MM.1S (cell line): Measurements from ENCODE around the gene SDF2L1.

ENCODE experiments used
- DNase-seq: peaks from one replicate; pipeline ENCODE4 v3.0.0-alpha.2; 2015
- H2AFZ ChIP-seq: fragments of 300-600 bp; sonication (generic); 2 replicates; pipeline ENCODE4 v1.6.0; 2016; ENCODE audit warnings: antibody characterized with exemption, low read length
- H3F3A ChIP-seq: fragments of 300-600 bp; sonication (generic); 2 replicates; pipeline ENCODE4 v1.6.1; 2016; ENCODE audit warnings: mild to moderate bottlenecking, antibody characterized with exemption, low read length, moderate library complexity, mixed read lengths; ENCODE audit not compliant: insufficient read depth
- H3K27ac ChIP-seq: fragments of 300-600 bp; sonication (generic); 2 replicates; pipeline ENCODE4 v1.5.1; 2016; ENCODE audit warnings: mild to moderate bottlenecking, low read length
- H3K27me3 ChIP-seq: fragments of 300-600 bp; sonication (generic); replicated peaks from 2 replicates; pipeline ENCODE4 v1.6.0; 2016; ENCODE audit warnings: low read length; ENCODE audit not compliant: insufficient read depth
- H3K36me3 ChIP-seq: fragments of 300-600 bp; sonication (generic); replicated peaks from 2 replicates; pipeline ENCODE4 v1.6.1; 2016; ENCODE audit warnings: mild to moderate bottlenecking, low read length, mixed read lengths; ENCODE audit not compliant: insufficient read depth
- H3K4me1 ChIP-seq: fragments of 300-600 bp; sonication (generic); 2 replicates; pipeline ENCODE4 v1.6.1; 2016; ENCODE audit warnings: low read length, mixed read lengths
- H3K4me2 ChIP-seq: fragments of 300-600 bp; sonication (generic); 2 replicates; pipeline ENCODE4 v1.6.0; 2016; ENCODE audit warnings: low read depth, low read length
- H3K4me3 ChIP-seq: fragments of 300-600 bp; sonication (generic); 2 replicates; pipeline ENCODE4 v1.5.1; 2016; ENCODE audit warnings: low read length, mixed read lengths
- H3K79me2 ChIP-seq: fragments of 300-600 bp; sonication (generic); 2 replicates; pipeline ENCODE4 v1.6.1; 2016; ENCODE audit warnings: mixed run types, low read length, mixed read lengths
- H3K9ac ChIP-seq: fragments of 300-600 bp; sonication (generic); 2 replicates; pipeline ENCODE4 v1.6.1; 2016; ENCODE audit warnings: low read length, mixed read lengths
- H3K9me2 ChIP-seq: fragments of 300-600 bp; sonication (generic); replicated peaks from 2 replicates; pipeline ENCODE4 v1.6.1; 2016; ENCODE audit warnings: mild to moderate bottlenecking, low read length, mixed read lengths; ENCODE audit not compliant: insufficient read depth
- H3K9me3 ChIP-seq: fragments of 300-600 bp; sonication (generic); replicated peaks from 2 replicates; pipeline ENCODE4 v1.6.1; 2016; ENCODE audit warnings: mild to moderate bottlenecking, low read length, mixed read lengths; ENCODE audit not compliant: insufficient read depth
- H4K20me1 ChIP-seq: fragments of 300-600 bp; sonication (generic); 2 replicates; pipeline ENCODE4 v1.6.1; 2016; ENCODE audit warnings: mild to moderate bottlenecking, low read length, moderate library complexity, mixed read lengths; ENCODE audit not compliant: insufficient read depth
- EZH2 ChIP-seq: fragments of 300-600 bp; sonication (generic); optimal IDR thresholded peaks from 2 replicates; pipeline ENCODE3; 2017; ENCODE audit warnings: low read depth, mild to moderate bottlenecking, antibody characterized with exemption, low read length, mixed read lengths
- EZH2phosphoT487 ChIP-seq: fragments of 300-600 bp; sonication (generic); IDR thresholded peaks from 2 replicates; pipeline ENCODE4 v1.6.1; 2018; ENCODE audit warnings: antibody characterized with exemption, low read length
- TF ChIP-seq, protein P1 (sequence below): fragments of 300-600 bp; sonication (generic); IDR thresholded peaks from 2 replicates; pipeline ENCODE4 v1.5.1; 2016; ENCODE audit warnings: antibody characterized with exemption, low read length, mixed read lengths

Gene SDF2L1

GRCh38 chr22:21626073-21626734, 15.9 kb upstream of the SDF2L1 start:
- H4K20me1 ChIP-seq, result no peaks in the 10 kb centered on the region
- H3K79me2 ChIP-seq, result peaks cover 77% of the 10 kb centered on the region
- H3K9ac ChIP-seq, result no peak overlapping the region
- no peak overlapping the region for H3K4me2 ChIP-seq
- no peak for TF ChIP-seq EZH2phosphoT487
- TF ChIP-seq, protein P1, sequence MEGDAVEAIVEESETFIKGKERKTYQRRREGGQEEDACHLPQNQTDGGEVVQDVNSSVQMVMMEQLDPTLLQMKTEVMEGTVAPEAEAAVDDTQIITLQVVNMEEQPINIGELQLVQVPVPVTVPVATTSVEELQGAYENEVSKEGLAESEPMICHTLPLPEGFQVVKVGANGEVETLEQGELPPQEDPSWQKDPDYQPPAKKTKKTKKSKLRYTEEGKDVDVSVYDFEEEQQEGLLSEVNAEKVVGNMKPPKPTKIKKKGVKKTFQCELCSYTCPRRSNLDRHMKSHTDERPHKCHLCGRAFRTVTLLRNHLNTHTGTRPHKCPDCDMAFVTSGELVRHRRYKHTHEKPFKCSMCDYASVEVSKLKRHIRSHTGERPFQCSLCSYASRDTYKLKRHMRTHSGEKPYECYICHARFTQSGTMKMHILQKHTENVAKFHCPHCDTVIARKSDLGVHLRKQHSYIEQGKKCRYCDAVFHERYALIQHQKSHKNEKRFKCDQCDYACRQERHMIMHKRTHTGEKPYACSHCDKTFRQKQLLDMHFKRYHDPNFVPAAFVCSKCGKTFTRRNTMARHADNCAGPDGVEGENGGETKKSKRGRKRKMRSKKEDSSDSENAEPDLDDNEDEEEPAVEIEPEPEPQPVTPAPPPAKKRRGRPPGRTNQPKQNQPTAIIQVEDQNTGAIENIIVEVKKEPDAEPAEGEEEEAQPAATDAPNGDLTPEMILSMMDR, result no peak
- TF ChIP-seq EZH2, result no peak
- H3K4me3 ChIP-seq, result no peak overlapping the region
- H3K36me3 ChIP-seq, result peaks cover 7% of the 10 kb centered on the region
- no peak overlapping the region for H3K27ac ChIP-seq
- H3K9me3 ChIP-seq, result no peaks in the 10 kb centered on the region
- H3K4me1 ChIP-seq, result no peaks in the 10 kb centered on the region
- DNase-seq, result no peak
- no peak overlapping the region for H2AFZ ChIP-seq
- peaks cover 32% of the 10 kb centered on the region for H3F3A ChIP-seq
- no peaks in the 10 kb centered on the region for H3K9me2 ChIP-seq
- H3K27me3 ChIP-seq, result no peaks in the 10 kb centered on the region

- Histone ChIP-seq H3K4me3 (no peak overlapping the region), H3F3A (peaks cover 32% of the 10 kb centered on the region), H3K9me3 (no peaks in the 10 kb centered on the region), H3K4me1 (no peaks in the 10 kb centered on the region), H2AFZ (no peak overlapping the region), H3K36me3 (peaks cover 7% of the 10 kb centered on the region), H3K27ac (no peak overlapping the region), H4K20me1 (no peaks in the 10 kb centered on the region), H3K9ac (no peak overlapping the region), H3K27me3 (no peaks in the 10 kb centered on the region), H3K9me2 (no peaks in the 10 kb centered on the region), H3K4me2 (no peak overlapping the region), H3K79me2 (peaks cover 74% of the 10 kb centered on the region)
- TF ChIP-seq EZH2, result no peak
- no peak for DNase-seq
Measured at GRCh38 chr22:21626735-21627469, 15.2 kb upstream of the SDF2L1 start.

- peak overlapping the region; percentile 100 for H3K4me3 ChIP-seq
- no peaks in the 10 kb centered on the region for H4K20me1 ChIP-seq
Measured at GRCh38 chr22:21628386-21629254, 13.5 kb upstream of the SDF2L1 start.

More at GRCh38 chr22:21628386-21629254, 13.5 kb upstream of the SDF2L1 start:
- H3K4me2 ChIP-seq, result peak overlapping the region; percentile 76
- TF ChIP-seq, protein P1, result no peak
- TF ChIP-seq EZH2phosphoT487 (no peak), EZH2 (no peak)
- no peaks in the 10 kb centered on the region for H3K4me1 ChIP-seq
- H3K9me3 ChIP-seq, result no peaks in the 10 kb centered on the region
- H3K9me2 ChIP-seq, result no peaks in the 10 kb centered on the region
- H3F3A ChIP-seq, result peaks cover 23% of the 10 kb centered on the region
- H2AFZ ChIP-seq, result no peak overlapping the region
- H3K79me2 ChIP-seq, result peaks cover 57% of the 10 kb centered on the region
- no peak overlapping the region; the same call in 1 of the 2 replicates for H3K27ac ChIP-seq
- no peak for DNase-seq
- H3K27me3 ChIP-seq, result no peaks in the 10 kb centered on the region
- peaks cover 7% of the 10 kb centered on the region for H3K36me3 ChIP-seq
- peak overlapping the region; percentile 99; the same call in 1 of the 2 replicates for H3K9ac ChIP-seq
